ENCODE data around the gene FEZ2. TPM values are rescaled to one million over a fixed set of nuclear protein-coding genes. Genes with fewer than 3 reads are reported as not detected.

The FEZ2 gene
- total and polyA plus RNA-seq, 9 of the 15 experiments (the other 6 are each of a cell fraction or from before 2014, with no cell fraction given), result 9.9 to 35.5 (median 20.1) TPM

GRCh38 chr2:36605273-36605672 is 7.3 kb upstream of the FEZ2 start:
- POLR2A ChIA-PET, result interaction anchor here (0.8 kb wide), 1 partner anchor 27 kb away, joined by 3 read pairs; no protein-coding TSS in a partner anchor
- Histone ChIP-seq H3K9ac (ENCODE audit: insufficient read depth in 1 of 2, low read depth in 2 of 2, low read length in 2 of 2) (no peak overlapping the region), H3K27ac (ENCODE audit: extremely low read depth, low read depth, low read length) (no peak overlapping the region), H3K27me3 (ENCODE audit: control insufficient read depth in 2 of 2, insufficient read depth in 2 of 2, low read length in 2 of 2) (peaks cover 0 to 3% of the 10 kb centered on the region in 2 experiments; a peak in 2 of 5 replicates), H3K79me2 (ENCODE audit: control insufficient read depth, insufficient read depth, low read length) (no peaks in the 10 kb centered on the region), H3K4me1 (replicated peaks in 1 of 2; ENCODE audit: control insufficient read depth in 2 of 2, insufficient read depth in 2 of 2, low read length in 2 of 2) (no peaks in the 10 kb centered on the region), H3K36me3 (ENCODE audit: control insufficient read depth, insufficient read depth, low read length) (no peaks in the 10 kb centered on the region), H3K9me1 (ENCODE audit: control insufficient read depth, insufficient read depth, low read length) (no peaks in the 10 kb centered on the region), H3K9me3 (replicated peaks; ENCODE audit: control insufficient read depth, insufficient read depth, low read depth, low read length) (no peaks in the 10 kb centered on the region), H3K4me2 (ENCODE audit: insufficient read depth, low read length) (no peak overlapping the region), H3K4me3 (no peak overlapping the region), H2AFZ (ENCODE audit: low read depth, low read length) (no peak overlapping the region), H4K20me1 (replicated peaks; ENCODE audit: control insufficient read depth, insufficient read depth, low read length) (no peaks in the 10 kb centered on the region)
- FAIRE-seq (no peak), DNase-seq (ENCODE audit: extremely low read depth in 1 of 4, low spot score in 3 of 4) (no peak), ATAC-seq (no peak)
- CTCF ChIA-PET (ENCODE audit: low intra/inter-chr PET ratio), result no interaction called here
- intact Hi-C loops (cut with micrococcal nuclease) (no loop called here), in situ Hi-C loops (cut with MboI) (no loop called here)
- no peak for TF ChIP-seq PREB (CRISPR knock-in tag; IDR thresholded peaks at IDR 0.05)
- TF ChIP-seq ZBTB12 (CRISPR knock-in tag; IDR thresholded peaks at IDR 0.05), result no peak
- no peak for TF ChIP-seq BACH1 (tag; IDR thresholded peaks at IDR 0.05)
- no peak for TF ChIP-seq GATA2 (CRISPR knock-in tag; IDR thresholded peaks at IDR 0.05)
- BruUV-seq (replicated peaks), result no TSS peak

Measured in K562 (cell line).